Liver (tissue), 9 donors: ENCODE data around the gene RELN. TPM values are rescaled to one million over a fixed set of nuclear protein-coding genes. Genes with fewer than 3 reads are reported as not detected.

ENCODE experiments used
- DNase-seq: peaks from one replicate; pipeline ENCODE4 v3.0.0-alpha.2; 2017; ENCODE audit warnings: low spot score
- H3K27ac ChIP-seq, 2 donors: one replicate each; pipeline ENCODE4 v1.7.0; 2013; ENCODE audit warnings: inconsistent platforms in 2 of 2, low read length in 2 of 2, control low read depth in 1 of 2, low read depth in 1 of 2, mild to moderate bottlenecking in 1 of 2
- H3K27me3 ChIP-seq, 4 donors: one replicate each; pipeline versions ENCODE4 v1.6.1 to v1.7.0; 2013; ENCODE audit warnings: low read length in 3 of 4, inconsistent platforms in 1 of 4, mild to moderate bottlenecking in 1 of 4, moderate library complexity in 1 of 4; ENCODE audit not compliant: control insufficient read depth in 4 of 4, insufficient read depth in 4 of 4
- H3K36me3 ChIP-seq, 4 donors: one replicate each; pipeline versions ENCODE4 v1.6.1 to v1.7.0; 2013; ENCODE audit warnings: low read length in 3 of 4, mild to moderate bottlenecking in 3 of 4, low read depth in 1 of 4, moderate library complexity in 1 of 4; ENCODE audit not compliant: control insufficient read depth in 4 of 4, insufficient read depth in 3 of 4
- H3K4me1 ChIP-seq, 4 donors: one replicate each; pipeline versions ENCODE4 v1.6.1 to v1.7.0; 2013; ENCODE audit warnings: low read length in 3 of 4, mild to moderate bottlenecking in 3 of 4, moderate library complexity in 1 of 4; ENCODE audit not compliant: control insufficient read depth in 4 of 4, insufficient read depth in 4 of 4
- H3K4me3 ChIP-seq, 3 donors: one replicate each; pipeline versions ENCODE4 v1.6.1 to v1.7.0; 2013; ENCODE audit warnings: low read length in 3 of 3, control low read depth in 1 of 3, low read depth in 1 of 3, mild to moderate bottlenecking in 1 of 3
- H3K9ac ChIP-seq, 2 donors: one replicate each; pipeline ENCODE4 v1.7.0; 2013; ENCODE audit warnings: low read length in 2 of 2, mild to moderate bottlenecking in 2 of 2, moderate library complexity in 2 of 2, control low read depth in 1 of 2, low read depth in 1 of 2
- H3K9me3 ChIP-seq, 4 donors: one replicate each; pipeline versions ENCODE4 v1.6.1 to v1.7.0; 2013; ENCODE audit warnings: low read length in 3 of 4; ENCODE audit not compliant: control insufficient read depth in 4 of 4
- ATF3 ChIP-seq: IDR thresholded peaks from 2 replicates; pipeline ENCODE4 v1.6.1; 2016; ENCODE audit warnings: antibody characterized with exemption
- EGR1 ChIP-seq, 2 donors: IDR thresholded peaks; 2 replicates each; pipeline ENCODE4 v1.6.1; 2016 to 2018; ENCODE audit warnings: antibody characterized with exemption in 2 of 2, low read depth in 2 of 2
- FOXA1 ChIP-seq: IDR thresholded peaks from 2 replicates; pipeline ENCODE4 v1.6.1; 2016; ENCODE audit warnings: antibody characterized with exemption
- FOXA2 ChIP-seq: IDR thresholded peaks from 2 replicates; pipeline ENCODE4 v1.6.1; 2016; ENCODE audit warnings: antibody characterized with exemption
- GABPA ChIP-seq, 2 donors: IDR thresholded peaks in 1 of 2; conservative IDR thresholded peaks in 1 of 2; 2 replicates each; pipeline ENCODE4 v1.6.1; 2016; ENCODE audit warnings: antibody characterized with exemption in 2 of 2, mild to moderate bottlenecking in 1 of 2, moderate library complexity in 1 of 2
- HNF4A ChIP-seq, 2 donors: conservative IDR thresholded peaks; 2 replicates each; pipeline ENCODE4 v1.6.1; 2016; ENCODE audit warnings: antibody characterized with exemption in 2 of 2, mild to moderate bottlenecking in 2 of 2
- HNF4G ChIP-seq: IDR thresholded peaks from 2 replicates; pipeline ENCODE4 v1.6.1; 2016; ENCODE audit warnings: antibody characterized with exemption
- JUND ChIP-seq, 2 donors: IDR thresholded peaks; 2 replicates each; pipeline ENCODE4 v1.6.1; 2016; ENCODE audit warnings: antibody characterized with exemption in 2 of 2
- MAX ChIP-seq: IDR thresholded peaks from 2 replicates; pipeline ENCODE4 v1.6.1; 2016; ENCODE audit warnings: antibody characterized with exemption
- NR2F2 ChIP-seq: IDR thresholded peaks from 2 replicates; pipeline ENCODE4 v1.6.1; 2016; ENCODE audit warnings: antibody characterized with exemption
- RAD21 ChIP-seq, 2 donors: IDR thresholded peaks; 2 replicates each; pipeline ENCODE4 v1.6.1; 2016; ENCODE audit warnings: antibody characterized with exemption in 2 of 2, mild to moderate bottlenecking in 2 of 2
- REST ChIP-seq: IDR thresholded peaks from 2 replicates; pipeline ENCODE4 v1.6.1; 2016; ENCODE audit warnings: antibody characterized with exemption, mild to moderate bottlenecking
- RXRA ChIP-seq, 2 donors: IDR thresholded peaks; 2 replicates each; pipeline ENCODE4 v1.6.1; 2017 to 2018; ENCODE audit warnings: antibody characterized with exemption in 2 of 2, mild to moderate bottlenecking in 1 of 2
- TAF1 ChIP-seq: conservative IDR thresholded peaks from 2 replicates; pipeline ENCODE4 v1.6.1; 2016; ENCODE audit warnings: antibody characterized with exemption, mild to moderate bottlenecking
- YY1 ChIP-seq: IDR thresholded peaks from 2 replicates; pipeline ENCODE4 v1.6.1; 2016; ENCODE audit warnings: antibody characterized with exemption, mild to moderate bottlenecking
- ZBTB33 ChIP-seq: IDR thresholded peaks from 2 replicates; pipeline ENCODE4 v1.6.1; 2016; ENCODE audit warnings: antibody characterized with exemption
- WGBS: extraction: QIAGEN DNeasy Blood & Tissue Kit; methylation state at CpG from one replicate; pipeline ENCODE4 v1.1.7; 2013; 5-methylcytosine and 5-hydroxymethylcytosine counted together
- polyA plus RNA-seq, 2 donors: library from polyadenylated mRNA; stranded (reverse) in 1 of 2; unstranded in 1 of 2; fragments of 200-250 nt in 1 of 2; fragments of >200 nt in 1 of 2; fragmentation: Nextera tagmentation in 1 of 2; extraction: Ambion mirVana in 1 of 2; gene quantifications; one replicate each; pipeline versions ENCODE4 v1.2.1 to v1.2.3, GENCODE V29; 2013 to 2015
- total RNA-seq, 2 donors: library from RNA; depleted of rRNA; stranded (reverse); fragments of >200 nt; gene quantifications; one replicate each; pipeline ENCODE4 v1.2.3, GENCODE V29; 2014
- donor health status: healthy.
- donor health status: healthy.
- donor health status: healthy.
- donor health status: healthy.
- donor health status: healthy.

The RELN gene
- total and polyA plus RNA-seq, 4 donors, result 10.0 to 69.8 (median 28.4) TPM

GRCh38 chr7:103949374-103949773 lies 40.1 kb downstream of the RELN start:
- H3K27ac ChIP-seq, result no peak overlapping the region
- no peak overlapping the region for H3K4me3 ChIP-seq
- DNase-seq, result no peak
- 76% methylated on average over 7 of the region's 7 CpGs for WGBS
- no peak for TF ChIP-seq RXRA (IDR thresholded peaks at IDR 0.05)
- no peak for TF ChIP-seq HNF4A (conservative IDR thresholded peaks at IDR 0.05)
- TF ChIP-seq RAD21 (IDR thresholded peaks at IDR 0.05), result no peak
- TF ChIP-seq REST, result no peak
- TF ChIP-seq EGR1 (IDR thresholded peaks at IDR 0.05; ENCODE audit: low read depth in 2 of 2), result no peak
- no peak for TF ChIP-seq JUND (IDR thresholded peaks at IDR 0.05)
- TF ChIP-seq ATF3, result no peak
- TF ChIP-seq MAX, result no peak
- no peak for TF ChIP-seq NR2F2
- no peak for TF ChIP-seq TAF1
- TF ChIP-seq YY1, result no peak
- TF ChIP-seq ZBTB33, result no peak
- no peak for TF ChIP-seq HNF4G
- TF ChIP-seq FOXA1, result no peak
- H3K36me3 ChIP-seq, result no peaks in the 10 kb centered on the region
- peaks cover 0 to 4% (median 0%) of the 10 kb centered on the region in 4 donors for H3K9me3 ChIP-seq
- H3K4me1 ChIP-seq, result peaks cover 0 to 1% (median 0%) of the 10 kb centered on the region in 4 donors
- no peak overlapping the region for H3K9ac ChIP-seq
- H3K27me3 ChIP-seq, result no peaks in the 10 kb centered on the region

- WGBS, result 76% methylated on average over 2 of the region's 2 CpGs
- TF ChIP-seq RXRA (IDR thresholded peaks at IDR 0.05) (no peak), TAF1 (no peak), YY1 (no peak), REST (no peak), FOXA2 (no peak), HNF4G (no peak), MAX (no peak), GABPA (IDR thresholded peaks at IDR 0.05 in 1 of 2, conservative IDR thresholded peaks at IDR 0.05 in 1 of 2) (no peak)
Observed at GRCh38 chr7:103947026-103947655, 42.3 kb downstream of the RELN start.

More at GRCh38 chr7:103947026-103947655, 42.3 kb downstream of the RELN start:
- no peaks in the 10 kb centered on the region for H3K36me3 ChIP-seq
- peaks cover 0 to 4% (median 0%) of the 10 kb centered on the region in 4 donors for H3K9me3 ChIP-seq
- H3K27me3 ChIP-seq, result no peaks in the 10 kb centered on the region
- H3K4me3 ChIP-seq, result no peak overlapping the region
- peaks cover 0 to 1% (median 0%) of the 10 kb centered on the region in 4 donors for H3K4me1 ChIP-seq
- H3K27ac ChIP-seq, result no peak overlapping the region
- no peak for DNase-seq
- H3K9ac ChIP-seq, result no peak overlapping the region
